HepG2 (cell line): ENCODE results near the gene CPT1A. TPM values are rescaled to one million over a fixed set of nuclear protein-coding genes. Genes with fewer than 3 reads are reported as not detected.

Source experiments
- ASH2L ChIP-seq: fragments of 300-600, 200-600 bp; sonication (generic); IDR thresholded peaks from 2 replicates; pipeline ENCODE4 v1.7.0; 2017; ENCODE audit warnings: low read depth, mild to moderate bottlenecking, moderate library complexity, mixed read lengths, low read length; ENCODE audit not compliant: insufficient read length
- GABPB1 ChIP-seq: IDR thresholded peaks from 2 replicates; pipeline ENCODE4 v1.6.1; 2016; ENCODE audit warnings: mild to moderate bottlenecking, missing genetic modification reagents, moderate library complexity, missing compliant biosample characterization
- GATA4 ChIP-seq: sonication (generic); IDR thresholded peaks from 2 replicates; pipeline ENCODE4 v1.6.1; 2016; ENCODE audit warnings: antibody characterized with exemption, low read depth, borderline replicate concordance
- MIER3 ChIP-seq: IDR thresholded peaks from 2 replicates; pipeline ENCODE4 v1.6.1; 2016; ENCODE audit warnings: missing compliant biosample characterization, borderline replicate concordance
- PITX1 ChIP-seq: sonication (generic); formaldehyde crosslinking; IDR thresholded peaks from 2 replicates; pipeline ENCODE4 v1.5.1; 2020; ENCODE audit warnings: mild to moderate bottlenecking, missing genetic modification reagents
- SAP130 ChIP-seq: IDR thresholded peaks from 2 replicates; pipeline ENCODE4 v1.6.1; 2016; ENCODE audit warnings: low read depth
- SOX5 ChIP-seq: IDR thresholded peaks from 2 replicates; pipeline ENCODE4 v1.6.1; 2016; ENCODE audit warnings: borderline replicate concordance
- SPEN ChIP-seq: sonication (generic); formaldehyde crosslinking; IDR thresholded peaks from 2 replicates; pipeline ENCODE4 v1.5.1; 2020; ENCODE audit warnings: low read depth, mild to moderate bottlenecking, missing genetic modification reagents
- STAG1 ChIP-seq: sonication (generic); formaldehyde crosslinking; IDR thresholded peaks from 2 replicates; pipeline ENCODE4 v1.4.0; 2020; ENCODE audit warnings: missing genetic modification reagents
- TFAP4 ChIP-seq: sonication (generic); IDR thresholded peaks from 2 replicates; pipeline ENCODE4 v1.6.1; 2016; ENCODE audit warnings: low read depth, borderline replicate concordance
- YY1 ChIP-seq: IDR thresholded peaks from 2 replicates; pipeline ENCODE4 v1.6.1; 2011; ENCODE audit warnings: low read length, low read depth, moderate library complexity, mild to moderate bottlenecking; ENCODE audit not compliant: insufficient read depth, insufficient replicate concordance
- ZNF556 ChIP-seq: sonication (generic); formaldehyde crosslinking; IDR thresholded peaks from 2 replicates; pipeline ENCODE4 v1.4.0; 2020; ENCODE audit warnings: mild to moderate bottlenecking, missing genetic modification reagents, borderline replicate concordance
- ZNF652 ChIP-seq: IDR thresholded peaks from 2 replicates; pipeline ENCODE4 v1.6.1; 2016; ENCODE audit warnings: low read depth, borderline replicate concordance
- ZNF7 ChIP-seq: IDR thresholded peaks from 2 replicates; pipeline ENCODE4 v1.6.1; 2016; ENCODE audit warnings: missing biosample characterization, missing genetic modification reagents
- polyA plus RNA-seq, 8 experiments: library from polyadenylated mRNA; depleted of rRNA in 3 of 8; stranded (reverse) in 7 of 8; unstranded in 1 of 8; fragments of >200 nt; fragmentation: Illumina TruSeq in 4 of 8; extraction: Trizol in 4 of 8; gene quantifications; 2 replicates each; pipeline versions ENCODE4 v1.2.1 to v1.2.3, GENCODE V29; 2011 to 2016; ENCODE audit warnings: low read depth in 4 of 8, missing spikeins in 1 of 8, mixed read lengths in 1 of 8; ENCODE audit not compliant: insufficient read depth in 1 of 8
- total RNA-seq, 5 experiments: library from RNA; depleted of rRNA; stranded (reverse); fragments of >200 nt; fragmentation: Illumina TruSeq; extraction: Trizol; gene quantifications; 2 replicates each; pipeline ENCODE4 v1.2.3, GENCODE V29; 2016; ENCODE audit warnings: low read depth in 1 of 5
- TF ChIP-seq, protein P1 (sequence below): sonication (generic); formaldehyde crosslinking; IDR thresholded peaks from 2 replicates; pipeline ENCODE4 v1.4.0; 2020; ENCODE audit warnings: missing genetic modification reagents
- TF ChIP-seq, protein P2 (sequence below), 2 experiments: sonication (generic) in 1 of 2; formaldehyde crosslinking in 1 of 2; IDR thresholded peaks; 2 replicates each; pipeline versions ENCODE4 v1.4.0 to v1.6.1; 2018 to 2020; ENCODE audit warnings: missing genetic modification reagents in 2 of 2, borderline replicate concordance in 1 of 2, low read depth in 1 of 2, mild to moderate bottlenecking in 1 of 2, missing biosample characterization in 1 of 2

CPT1A gene
- total and polyA plus RNA-seq, 2 of the 13 experiments (the other 11 are each of a cell fraction or from before 2014, with no cell fraction given): 7.0 to 7.1 TPM

GRCh38 chr11:68839054-68839865 is 2.5 kb downstream of the CPT1A start (continued):
- TF ChIP-seq, protein P1, sequence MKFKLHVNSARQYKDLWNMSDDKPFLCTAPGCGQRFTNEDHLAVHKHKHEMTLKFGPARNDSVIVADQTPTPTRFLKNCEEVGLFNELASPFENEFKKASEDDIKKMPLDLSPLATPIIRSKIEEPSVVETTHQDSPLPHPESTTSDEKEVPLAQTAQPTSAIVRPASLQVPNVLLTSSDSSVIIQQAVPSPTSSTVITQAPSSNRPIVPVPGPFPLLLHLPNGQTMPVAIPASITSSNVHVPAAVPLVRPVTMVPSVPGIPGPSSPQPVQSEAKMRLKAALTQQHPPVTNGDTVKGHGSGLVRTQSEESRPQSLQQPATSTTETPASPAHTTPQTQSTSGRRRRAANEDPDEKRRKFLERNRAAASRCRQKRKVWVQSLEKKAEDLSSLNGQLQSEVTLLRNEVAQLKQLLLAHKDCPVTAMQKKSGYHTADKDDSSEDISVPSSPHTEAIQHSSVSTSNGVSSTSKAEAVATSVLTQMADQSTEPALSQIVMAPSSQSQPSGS (CRISPR knock-in tag): peak; percentile 21; the same call in 1 of the 2 replicates
- TF ChIP-seq YY1 (peak; percentile 47), ZNF7 (CRISPR knock-in tag) (no peak), SAP130 (peak; percentile 81), STAG1 (CRISPR knock-in tag) (peak; percentile 19; the same call in 1 of the 2 replicates), PITX1 (CRISPR knock-in tag) (peak; percentile 62; the same call in 1 of the 2 replicates), MIER3 (peak; percentile 24; the same call in 1 of the 2 replicates), SPEN (CRISPR knock-in tag) (peak; percentile 54), GATA4 (no peak), ZNF556 (CRISPR knock-in tag) (peak; percentile 69; the same call in 1 of the 2 replicates), SOX5 (CRISPR knock-in tag) (peak; percentile 73; the same call in 1 of the 2 replicates), TFAP4 (peak; percentile 20; the same call in 1 of the 2 replicates), ASH2L (peak; percentile 53), ZNF652 (CRISPR knock-in tag) (no peak), GABPB1 (CRISPR knock-in tag) (peak; percentile 84; the same call in 1 of the 2 replicates)
- TF ChIP-seq, protein P2, sequence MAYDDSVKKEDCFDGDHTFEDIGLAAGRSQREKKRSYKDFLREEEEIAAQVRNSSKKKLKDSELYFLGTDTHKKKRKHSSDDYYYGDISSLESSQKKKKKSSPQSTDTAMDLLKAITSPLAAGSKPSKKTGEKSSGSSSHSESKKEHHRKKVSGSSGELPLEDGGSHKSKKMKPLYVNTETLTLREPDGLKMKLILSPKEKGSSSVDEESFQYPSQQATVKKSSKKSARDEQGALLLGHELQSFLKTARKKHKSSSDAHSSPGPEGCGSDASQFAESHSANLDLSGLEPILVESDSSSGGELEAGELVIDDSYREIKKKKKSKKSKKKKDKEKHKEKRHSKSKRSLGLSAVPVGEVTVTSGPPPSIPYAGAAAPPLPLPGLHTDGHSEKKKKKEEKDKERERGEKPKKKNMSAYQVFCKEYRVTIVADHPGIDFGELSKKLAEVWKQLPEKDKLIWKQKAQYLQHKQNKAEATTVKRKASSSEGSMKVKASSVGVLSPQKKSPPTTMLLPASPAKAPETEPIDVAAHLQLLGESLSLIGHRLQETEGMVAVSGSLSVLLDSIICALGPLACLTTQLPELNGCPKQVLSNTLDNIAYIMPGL (CRISPR knock-in tag; IDR thresholded peaks at IDR 0.05; ENCODE audit: borderline replicate concordance in 1 of 2, low read depth in 1 of 2): peak in 1 of 2 experiments; percentile 15; a peak in 2 of 4 replicates
